AG10803 (cell line): ENCODE results near the gene ASIC3.
A peak's percentile ranks its signal among the peaks of the same experiment; 100 is the strongest.

Source experiments
- DNase-seq: peaks from one replicate; pipeline ENCODE4 v3.0.0; 2010; ENCODE audit warnings: low read depth
- H3K4me3 ChIP-seq: 2 replicates; pipeline ENCODE4 v1.5.1; 2011; ENCODE audit warnings: mild to moderate bottlenecking, low read length, control low read depth
- CTCF ChIP-seq: conservative IDR thresholded peaks from 2 replicates; pipeline ENCODE4 v1.5.1; 2011; ENCODE audit warnings: mild to moderate bottlenecking, low read length, control low read depth, inconsistent platforms

ASIC3 gene

GRCh38 chr7:151086802-151087244 is 38.5 kb downstream of the ASIC3 start:
- TF ChIP-seq CTCF, result no peak
- no peak for DNase-seq
- peak overlapping the region; percentile 77 for H3K4me3 ChIP-seq

GRCh38 chr7:151087245-151088018 is 39.1 kb downstream of the ASIC3 start:
- TF ChIP-seq CTCF, result peak; percentile 7; the same call in 1 of the 2 replicates
- peak overlapping the region; percentile 77 for H3K4me3 ChIP-seq
- DNase-seq, result peak; percentile 55

GRCh38 chr7:151088019-151088855 is 39.9 kb downstream of the ASIC3 start:
- no peak for TF ChIP-seq CTCF
- H3K4me3 ChIP-seq, result peak overlapping the region; percentile 77
- DNase-seq, result peak; percentile 44

GRCh38 chr7:151088856-151089699 is 40.7 kb downstream of the ASIC3 start:
- peak overlapping the region; percentile 77 for H3K4me3 ChIP-seq
- peak; percentile 69 for DNase-seq
- TF ChIP-seq CTCF, result no peak

GRCh38 chr7:151089893-151090730 is 41.8 kb downstream of the ASIC3 start:
- peak overlapping the region; percentile 77 for H3K4me3 ChIP-seq
- no peak for DNase-seq
- TF ChIP-seq CTCF, result no peak

GRCh38 chr7:151091003-151091402 is 42.7 kb downstream of the ASIC3 start:
- H3K4me3 ChIP-seq, result no peak overlapping the region
- no peak for TF ChIP-seq CTCF
- DNase-seq, result no peak
